GM19351 (cell line): Measurements from ENCODE around the gene PPFIA4.

Experiments
- ATAC-seq: cut with Tn5 transposase; IDR thresholded peaks from one replicate; pipeline ENCODE4 v1.9.1; 2021; ENCODE audit warnings: mild to moderate bottlenecking, moderate library complexity; ENCODE audit not compliant: unreplicated experiment

Gene PPFIA4

GRCh38 chr1:203056012-203056411 lies 29.7 kb downstream of the PPFIA4 start:
- ATAC-seq, result no peak

GRCh38 chr1:203056516-203056915 lies 30.2 kb downstream of the PPFIA4 start:
- no peak for ATAC-seq

- ATAC-seq, result no peak
Observed at GRCh38 chr1:203057911-203058675, 31.8 kb downstream of the PPFIA4 start.

GRCh38 chr1:203058676-203058935 lies 32.3 kb downstream of the PPFIA4 start:
- ATAC-seq, result no peak

- no peak for ATAC-seq
Observed at GRCh38 chr1:203059485-203059884, 33.2 kb downstream of the PPFIA4 start.

GRCh38 chr1:203060115-203060514 lies 33.8 kb downstream of the PPFIA4 start:
- ATAC-seq, result no peak

- ATAC-seq, result no peak
Observed at GRCh38 chr1:203063287-203063686, 37.0 kb downstream of the PPFIA4 start.

- no peak for ATAC-seq
Observed at GRCh38 chr1:203065191-203065590, 38.9 kb downstream of the PPFIA4 start.

GRCh38 chr1:203065986-203066385 lies 39.7 kb downstream of the PPFIA4 start:
- no peak for ATAC-seq

- ATAC-seq, result no peak
Observed at GRCh38 chr1:203066965-203067364, 40.7 kb downstream of the PPFIA4 start.

- no peak for ATAC-seq
Observed at GRCh38 chr1:203069030-203069747, 42.9 kb downstream of the PPFIA4 start.

GRCh38 chr1:203072002-203072602 lies 45.8 kb downstream of the PPFIA4 start:
- ATAC-seq, result no peak

GRCh38 chr1:203072911-203073310 lies 46.6 kb downstream of the PPFIA4 start:
- ATAC-seq, result no peak

- no peak for ATAC-seq
Observed at GRCh38 chr1:203073469-203073868, 47.2 kb downstream of the PPFIA4 start.

GRCh38 chr1:203074610-203075009 lies 48.3 kb downstream of the PPFIA4 start:
- ATAC-seq, result no peak

- ATAC-seq, result no peak
Observed at GRCh38 chr1:203075236-203076030, 49.1 kb downstream of the PPFIA4 start.

- ATAC-seq, result no peak
Observed at GRCh38 chr1:203076031-203076511, 49.8 kb downstream of the PPFIA4 start.

GRCh38 chr1:203077367-203077766 lies 51.1 kb downstream of the PPFIA4 start:
- ATAC-seq, result no peak

- no peak for ATAC-seq
Observed at GRCh38 chr1:203077956-203078355, 51.7 kb downstream of the PPFIA4 start.

GRCh38 chr1:203078478-203078877 lies 52.2 kb downstream of the PPFIA4 start:
- ATAC-seq, result no peak

GRCh38 chr1:203080456-203080855 lies 54.2 kb downstream of the PPFIA4 start:
- ATAC-seq, result no peak
